Activated CD8-positive, alpha-beta T cell treated with anti-CD3 and anti-CD28 coated beads for 36 hours (primary cell): Measurements from ENCODE around the gene MMP28. TPM values are rescaled to one million over a fixed set of nuclear protein-coding genes. Genes with fewer than 3 reads are reported as not detected.
A peak's percentile ranks its signal among the peaks of the same experiment; 100 is the strongest.

Experiments
- ATAC-seq: fragments of 200-7000 bp; cut with Tn5 transposase; one replicate; pipeline ENCODE4 v1.10.0; 2021; ENCODE audit warnings: mild to moderate bottlenecking, moderate library complexity
- CTCF ChIA-PET: fragments of 350-600 bp; sonication (Branson Sonifier 250); formaldehyde crosslinking; loops from one replicate; lab custom pipeline; 2021; ENCODE audit warnings: antibody characterized with exemption; lab: Charles Lee
- POLR2A ChIA-PET: fragments of 350-600 bp; sonication (Branson Sonifier 250); formaldehyde crosslinking; loops from one replicate; lab custom pipeline; 2021; ENCODE audit warnings: antibody characterized with exemption; lab: Charles Lee
- DNase-seq: peaks from one replicate; pipeline ENCODE4 v3.0.0-alpha.2; 2020
- H3K27ac Mint-ChIP-seq: one replicate; pipeline ENCODE4 v1.8.0; 2021; ENCODE audit warnings: mild to moderate bottlenecking, mixed read lengths
- H3K27me3 Mint-ChIP-seq: one replicate; pipeline ENCODE4 v1.8.0; 2021; ENCODE audit warnings: mixed read lengths
- H3K36me3 Mint-ChIP-seq: one replicate; pipeline ENCODE4 v1.8.0; 2021; ENCODE audit warnings: low read depth, mixed read lengths
- H3K4me1 Mint-ChIP-seq: one replicate; pipeline ENCODE4 v1.8.0; 2021; ENCODE audit warnings: low read depth, mixed read lengths
- H3K4me3 Mint-ChIP-seq: one replicate; pipeline ENCODE4 v1.8.0; 2021; ENCODE audit warnings: mild to moderate bottlenecking, moderate library complexity, mixed read lengths
- H3K9me3 Mint-ChIP-seq: one replicate; pipeline ENCODE4 v1.8.0; 2021; ENCODE audit warnings: mixed read lengths
- CTCF ChIP-seq: fragments of 200-600 bp; IDR thresholded peaks from one replicate; pipeline ENCODE4 v1.8.0; 2022; ENCODE audit warnings: antibody characterized with exemption, mild to moderate bottlenecking
- intact Hi-C: fragments of 100-400 bp; cut with micrococcal nuclease; formaldehyde crosslinking; loops from one replicate; pipeline ENCODE4 v1.10.0; 2022
- total RNA-seq, 2 experiments: library from RNA; stranded (reverse); gene quantifications; one replicate each; pipeline ENCODE4 v1.2.3, GENCODE V29; 2021

MMP28 gene
- total RNA-seq, 2 experiments from 2014 or later: 0.41 TPM; not detected in 1

GRCh38 chr17:35808962-35809854, 13.8 kb upstream of the MMP28 start, which contains the start of gene TAF15:
Gene TAF15, plus strand, starts transcription at chr17:35809484. Its CDS starts 86 bp downstream, at chr17:35809570.
- Mint-ChIP-seq H3K27me3 (no peaks in the 10 kb centered on the region), H3K4me1 (peaks cover 61% of the 10 kb centered on the region), H3K27ac (peak within 1 kb of the TSS; percentile 100), H3K9me3 (no peaks in the 10 kb centered on the region), H3K36me3 (peaks cover 34% of the 10 kb centered on the region), H3K4me3 (peak within 1 kb of the TSS; percentile 89)
- TF ChIP-seq CTCF: peak; percentile 74
- ChIA-PET POLR2A (interaction anchor here (0.6 to 3.9 kb wide), 34 partner anchors 9 to 824 kb away, joined by 3 to 50 read pairs (median 5); partner anchors contain the start of genes CCL5, MMP28 and PEX12), CTCF (interaction anchor here (0.7 to 7.8 kb wide), 18 partner anchors 9 to 231 kb away, joined by 3 to 292 read pairs (median 6); partner anchors contain the start of genes C17orf50 and MMP28)
- ATAC-seq (peak; percentile 90), DNase-seq (peak; percentile 97)
- intact Hi-C loops: no loop called here

- Mint-ChIP-seq H3K9me3 (no peaks in the 10 kb centered on the region), H3K4me3 (peak overlapping the region; percentile 89), H3K27me3 (no peaks in the 10 kb centered on the region), H3K36me3 (peaks cover 27% of the 10 kb centered on the region), H3K4me1 (peaks cover 55% of the 10 kb centered on the region), H3K27ac (peak overlapping the region; percentile 100)
- ATAC-seq (no peak), DNase-seq (no peak)
- CTCF ChIA-PET: interaction anchor here (0.7 to 7.8 kb wide), 18 partner anchors 8 to 231 kb away, joined by 3 to 292 read pairs (median 6); partner anchors contain the start of genes C17orf50 and MMP28
- POLR2A ChIA-PET: interaction anchor here (0.6 to 3.9 kb wide), 28 partner anchors 9 to 823 kb away, joined by 3 to 50 read pairs (median 6); partner anchors contain the start of genes CCL5, MMP28 and PEX12
- no peak for TF ChIP-seq CTCF
- intact Hi-C loops: no loop called here
These were observed 13.0 kb upstream of the MMP28 start for GRCh38 chr17:35808240-35808961.

- TF ChIP-seq CTCF: no peak
- Mint-ChIP-seq H3K4me1 (peaks cover 56% of the 10 kb centered on the region), H3K36me3 (peaks cover 22% of the 10 kb centered on the region), H3K27me3 (no peaks in the 10 kb centered on the region), H3K27ac (peak overlapping the region; percentile 100), H3K9me3 (no peaks in the 10 kb centered on the region), H3K4me3 (peak overlapping the region; percentile 89)
- no peak for ATAC-seq
- CTCF ChIA-PET: interaction anchor here (1.2 to 7.8 kb wide), 12 partner anchors 8 to 494 kb away, joined by 3 to 292 read pairs (median 10); partner anchors contain the start of genes C17orf50 and MMP28
- POLR2A ChIA-PET: interaction anchor here (1.0 to 3.9 kb wide), 9 partner anchors 11 to 229 kb away, joined by 4 to 50 read pairs (median 8); partner anchors contain the start of genes MMP28 and PEX12
- no peak for DNase-seq
- intact Hi-C loops: no loop called here
These were observed 12.1 kb upstream of the MMP28 start for GRCh38 chr17:35807371-35808144.

- H3K4me1 Mint-ChIP-seq: peaks cover 62% of the 10 kb centered on the region
- ATAC-seq (peak; percentile 59), DNase-seq (peak; percentile 61)
- CTCF ChIA-PET: interaction anchor here (0.6 to 7.8 kb wide), 24 partner anchors 9 to 243 kb away, joined by 3 to 292 read pairs (median 4); partner anchors contain the start of genes C17orf50 and MMP28
- H3K36me3 Mint-ChIP-seq: no peaks in the 10 kb centered on the region
- H3K27me3 Mint-ChIP-seq: no peaks in the 10 kb centered on the region
- no peak overlapping the region for H3K4me3 Mint-ChIP-seq
- POLR2A ChIA-PET: interaction anchor here (0.8 to 2.2 kb wide), 2 partner anchors 11 to 41 kb away, joined by 4 to 8 read pairs; no protein-coding TSS in a partner anchor
- H3K27ac Mint-ChIP-seq: no peak overlapping the region
- peak; percentile 91 for TF ChIP-seq CTCF
- H3K9me3 Mint-ChIP-seq: no peaks in the 10 kb centered on the region
- intact Hi-C loops: loop anchor here (1.0 kb wide), 1 partner anchor 40 kb away; no protein-coding TSS in a partner anchor
These were observed 9.3 kb upstream of the MMP28 start for GRCh38 chr17:35804658-35805192.
